Adrenal gland (tissue), 5 donors: ENCODE data around the gene MMP26.

Experiments
- CTCF ChIP-seq, 6 experiments: fragments of 450-650 bp in 4 of 6; fragments of 200-600 bp in 2 of 6; sonication (generic) in 1 of 6; IDR thresholded peaks; 1 replicate in 5 of 6; 2 replicates in 1 of 6; pipeline versions ENCODE4 v1.5.1 to v1.8.0; 2016 to 2021; ENCODE audit warnings: antibody characterized with exemption in 6 of 6, mild to moderate bottlenecking in 2 of 6, moderate library complexity in 1 of 6
- POLR2A ChIP-seq, 2 donors: fragments of 450-650 bp; IDR thresholded peaks; one replicate each; pipeline ENCODE4 v1.6.1; 2017; ENCODE audit warnings: antibody characterized with exemption in 2 of 2, mild to moderate bottlenecking in 2 of 2, moderate library complexity in 1 of 2
- donor health status: DM: no; HTN: no; CAD: no.

GRCh38 chr11:4700436-4700820, 4.2 kb upstream of the MMP26 start:
- TF ChIP-seq POLR2A (IDR thresholded peaks at IDR 0.05) (no peak), CTCF (IDR thresholded peaks at IDR 0.05) (no peak)
